ENCODE data around the gene ZAP70. TPM values are rescaled to one million over a fixed set of nuclear protein-coding genes. Genes with fewer than 3 reads are reported as not detected.

The ZAP70 gene
- total RNA-seq, 1 experiment from 2014 or later: not detected

- no peaks in the 10 kb centered on the region for H3K9me2 ChIP-seq (ENCODE audit: insufficient read depth)
- H2AFZ ChIP-seq: no peak overlapping the region
- no peak for DNase-seq
- BruUV-seq (replicated peaks): no TSS peak
- no peaks in the 10 kb centered on the region for H3K27me3 ChIP-seq (ENCODE audit: insufficient read depth, low read depth)
- no peak overlapping the region for H3K4me2 ChIP-seq
- no peak for TF ChIP-seq CTCF (conservative IDR thresholded peaks at IDR 0.05)
- no peak for TF ChIP-seq EZH2 (IDR thresholded peaks at IDR 0.05; ENCODE audit: low read depth)
- intact Hi-C loops (cut with micrococcal nuclease; ENCODE audit: unreplicated experiment): loop anchor here (5.0 kb wide), 1 partner anchor 43 kb away; the partner anchor contains the start of gene ZAP70
- ChIA-PET CTCF (no interaction called here), POLR2A (ENCODE audit: unreplicated experiment) (interaction anchor here (0.6 kb wide), 1 partner anchor 31 kb away, joined by 3 read pairs; no protein-coding TSS in a partner anchor)
- peaks cover 25% of the 10 kb centered on the region for H3K4me1 ChIP-seq (replicated peaks; ENCODE audit: insufficient read depth)
- H3K27ac ChIP-seq: no peak overlapping the region
- H4K20me1 ChIP-seq (ENCODE audit: insufficient read depth): no peaks in the 10 kb centered on the region
- peaks cover 7% of the 10 kb centered on the region; the same call in 1 of the 2 replicates for H3K36me3 ChIP-seq (ENCODE audit: low read depth)
- no peak overlapping the region for H3K4me3 ChIP-seq
- no peaks in the 10 kb centered on the region for H3K79me2 ChIP-seq (ENCODE audit: low read depth)
- peaks cover 7% of the 10 kb centered on the region; the same call in 1 of the 2 replicates for H3F3A ChIP-seq (ENCODE audit: insufficient read depth, low read depth)
- no peaks in the 10 kb centered on the region for H3K9me3 ChIP-seq (ENCODE audit: insufficient read depth, low read depth)
Observed at GRCh38 chr2:97754690-97755346, 41.4 kb downstream of the ZAP70 start.

- Histone ChIP-seq H4K20me1 (ENCODE audit: insufficient read depth) (no peaks in the 10 kb centered on the region), H3K4me1 (replicated peaks; ENCODE audit: insufficient read depth) (peaks cover 25% of the 10 kb centered on the region), H3K27ac (no peak overlapping the region), H3K9me2 (ENCODE audit: insufficient read depth) (no peaks in the 10 kb centered on the region), H3K79me2 (ENCODE audit: low read depth) (no peaks in the 10 kb centered on the region), H3K9me3 (ENCODE audit: insufficient read depth, low read depth) (no peaks in the 10 kb centered on the region), H3K36me3 (ENCODE audit: low read depth) (peaks cover 7% of the 10 kb centered on the region; the same call in 1 of the 2 replicates), H3K4me2 (no peak overlapping the region), H3K4me3 (no peak overlapping the region), H2AFZ (no peak overlapping the region), H3F3A (ENCODE audit: insufficient read depth, low read depth) (peaks cover 7% of the 10 kb centered on the region; the same call in 1 of the 2 replicates), H3K27me3 (ENCODE audit: insufficient read depth, low read depth) (no peaks in the 10 kb centered on the region)
- no TSS peak for BruUV-seq (replicated peaks)
- TF ChIP-seq EZH2 (IDR thresholded peaks at IDR 0.05; ENCODE audit: low read depth): no peak
- TF ChIP-seq CTCF (conservative IDR thresholded peaks at IDR 0.05): no peak
- POLR2A ChIA-PET (ENCODE audit: unreplicated experiment): no interaction called here
- no peak for DNase-seq
- intact Hi-C loops (cut with micrococcal nuclease; ENCODE audit: unreplicated experiment): no loop called here
- CTCF ChIA-PET: no interaction called here
Observed at GRCh38 chr2:97755491-97755890, 42.1 kb downstream of the ZAP70 start.

GRCh38 chr2:97757062-97757461, 43.7 kb downstream of the ZAP70 start:
- H4K20me1 ChIP-seq (ENCODE audit: insufficient read depth): no peaks in the 10 kb centered on the region
- ChIA-PET CTCF (no interaction called here), POLR2A (ENCODE audit: unreplicated experiment) (no interaction called here)
- H3K9me2 ChIP-seq (ENCODE audit: insufficient read depth): no peaks in the 10 kb centered on the region
- H3K4me3 ChIP-seq: no peak overlapping the region
- TF ChIP-seq CTCF (conservative IDR thresholded peaks at IDR 0.05): no peak
- no peak for TF ChIP-seq EZH2 (IDR thresholded peaks at IDR 0.05; ENCODE audit: low read depth)
- H3K79me2 ChIP-seq (ENCODE audit: low read depth): no peaks in the 10 kb centered on the region
- no TSS peak for BruUV-seq (replicated peaks)
- intact Hi-C loops (cut with micrococcal nuclease; ENCODE audit: unreplicated experiment): no loop called here
- no peaks in the 10 kb centered on the region for H3K27me3 ChIP-seq (ENCODE audit: insufficient read depth, low read depth)
- H3K27ac ChIP-seq: no peak overlapping the region
- H2AFZ ChIP-seq: no peak overlapping the region
- peaks cover 7% of the 10 kb centered on the region; the same call in 1 of the 2 replicates for H3F3A ChIP-seq (ENCODE audit: insufficient read depth, low read depth)
- H3K9me3 ChIP-seq (ENCODE audit: insufficient read depth, low read depth): no peaks in the 10 kb centered on the region
- H3K4me1 ChIP-seq (replicated peaks; ENCODE audit: insufficient read depth): peaks cover 19% of the 10 kb centered on the region
- peaks cover 7% of the 10 kb centered on the region; the same call in 1 of the 2 replicates for H3K36me3 ChIP-seq (ENCODE audit: low read depth)
- no peak for DNase-seq
- H3K4me2 ChIP-seq: no peak overlapping the region
